GM18502 (cell line): Measurements from ENCODE around the gene FBXL16.

Source experiments
- ATAC-seq: cut with Tn5 transposase; IDR thresholded peaks from one replicate; pipeline ENCODE4 v1.9.1; 2021; ENCODE audit warnings: mild to moderate bottlenecking; ENCODE audit not compliant: unreplicated experiment, poor library complexity

The FBXL16 gene

DNA sequence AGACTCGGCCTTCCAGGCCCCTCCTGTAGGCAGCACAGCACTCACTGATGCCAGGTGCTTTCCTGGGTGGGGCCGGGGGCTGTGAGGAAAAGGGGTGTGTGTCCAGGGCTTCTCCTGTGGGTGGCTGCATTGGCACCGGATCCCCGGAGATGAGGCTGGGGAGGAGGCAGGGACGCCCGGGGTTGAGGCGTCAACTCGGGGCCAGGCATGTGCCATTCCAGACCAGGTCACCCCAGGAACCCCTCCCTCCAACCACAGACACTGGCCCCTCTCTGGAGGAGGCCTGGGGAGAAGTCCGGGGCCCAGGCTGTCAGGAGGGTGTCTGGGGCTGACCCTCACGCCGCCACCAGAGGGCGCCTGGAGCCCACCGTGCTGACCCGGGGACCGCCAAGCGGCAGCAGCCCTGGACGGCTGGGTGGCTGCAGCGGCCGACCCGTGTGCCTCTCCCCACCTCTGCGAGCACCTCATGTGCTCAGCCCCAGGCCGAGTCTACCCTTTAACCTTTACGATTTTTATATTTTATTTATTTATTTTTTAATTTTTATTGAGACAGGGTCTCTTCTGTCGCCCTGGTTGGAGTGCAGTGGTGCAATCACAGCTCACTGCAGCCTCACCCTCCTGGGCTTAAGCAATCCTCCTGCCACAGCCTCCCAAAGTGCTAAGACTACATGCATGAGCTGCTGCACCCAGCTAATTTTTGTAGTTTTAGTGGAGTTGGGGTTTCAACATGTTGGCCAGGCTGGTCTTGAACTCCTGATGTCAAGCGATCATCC is 6.1 kb upstream of the FBXL16 start:
- ATAC-seq: no peak

DNA sequence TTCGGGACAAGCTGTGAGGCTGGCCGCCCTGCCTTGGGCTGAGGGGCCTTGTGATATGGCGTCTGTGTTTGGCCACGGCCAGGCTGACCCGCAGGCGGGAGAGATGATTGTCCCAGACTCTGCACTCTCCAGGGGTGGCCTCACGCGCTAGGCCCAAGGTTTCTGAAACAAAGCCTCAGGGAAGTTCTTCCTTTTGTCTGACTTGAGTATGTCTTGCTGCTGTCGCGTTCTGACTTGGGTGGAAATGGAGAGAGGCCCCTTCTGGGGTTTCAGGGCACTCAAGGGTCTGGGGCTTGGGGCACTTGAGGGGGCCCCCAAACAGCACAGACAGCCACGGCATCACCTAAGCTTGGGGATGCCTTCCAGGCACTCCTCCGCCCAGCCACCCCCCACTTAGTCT is 5.5 kb upstream of the FBXL16 start:
- no peak for ATAC-seq

- ATAC-seq: no peak
These were observed 5.0 kb upstream of the FBXL16 start for GRCh38 chr16:710500-711075.

DNA sequence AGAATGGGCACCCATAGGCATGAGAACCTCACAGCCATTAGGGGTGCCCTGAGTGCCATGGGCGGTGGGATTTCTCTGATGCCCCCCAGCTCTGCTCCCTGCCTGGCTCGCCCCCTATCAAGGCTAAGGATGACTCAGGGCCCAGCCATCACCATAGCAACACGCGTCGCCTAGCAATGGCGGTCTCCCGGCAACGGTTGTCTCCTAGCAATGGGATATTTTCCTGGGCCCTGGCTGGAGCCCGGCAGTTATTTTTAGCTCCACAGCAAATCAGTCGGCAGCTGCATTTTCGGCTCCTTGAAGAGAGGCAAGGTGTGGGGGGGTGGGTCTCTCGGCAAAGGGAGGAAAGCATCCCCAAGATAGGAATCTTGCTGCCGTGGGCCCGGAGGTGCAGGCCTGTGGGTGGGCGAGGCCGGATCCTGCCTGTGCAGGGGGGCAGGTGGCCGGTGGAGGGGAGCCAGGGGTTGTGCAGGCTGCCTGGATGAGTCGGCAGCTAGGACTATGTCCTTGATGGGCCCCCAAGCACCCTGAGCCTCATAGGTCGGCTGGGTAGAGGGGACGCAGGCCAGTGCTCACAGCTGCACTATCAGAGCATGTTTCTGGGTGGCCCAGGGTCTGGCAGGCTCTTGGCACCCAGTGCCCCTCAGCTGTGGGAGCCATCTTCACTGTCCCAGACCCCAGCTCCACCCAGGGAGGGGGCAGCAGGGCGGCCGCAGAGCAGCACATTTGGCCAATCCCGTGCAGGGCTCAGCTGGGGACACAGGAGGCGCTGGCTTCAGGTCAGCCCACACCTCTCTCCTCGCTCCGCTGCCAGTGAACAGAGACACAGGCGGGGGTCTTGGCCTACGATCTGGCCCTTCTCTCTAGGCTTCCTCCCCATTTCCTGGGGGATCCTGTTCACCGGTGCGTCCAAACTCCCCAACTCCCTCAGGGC is 4.2 kb upstream of the FBXL16 start:
- ATAC-seq: no peak

- no peak for ATAC-seq
These were observed 3.4 kb upstream of the FBXL16 start for GRCh38 chr16:708959-709358.

- no peak for ATAC-seq
These were observed 2.4 kb upstream of the FBXL16 start for GRCh38 chr16:708019-708418.

- no peak for ATAC-seq
These were observed 1.5 kb upstream of the FBXL16 start for GRCh38 chr16:707062-707538.

- ATAC-seq: no peak
These were observed 824 bp upstream of the FBXL16 start for GRCh38 chr16:706189-707061.

- no peak for ATAC-seq
These were observed 835 bp downstream of the FBXL16 start for GRCh38 chr16:704552-705380.

DNA sequence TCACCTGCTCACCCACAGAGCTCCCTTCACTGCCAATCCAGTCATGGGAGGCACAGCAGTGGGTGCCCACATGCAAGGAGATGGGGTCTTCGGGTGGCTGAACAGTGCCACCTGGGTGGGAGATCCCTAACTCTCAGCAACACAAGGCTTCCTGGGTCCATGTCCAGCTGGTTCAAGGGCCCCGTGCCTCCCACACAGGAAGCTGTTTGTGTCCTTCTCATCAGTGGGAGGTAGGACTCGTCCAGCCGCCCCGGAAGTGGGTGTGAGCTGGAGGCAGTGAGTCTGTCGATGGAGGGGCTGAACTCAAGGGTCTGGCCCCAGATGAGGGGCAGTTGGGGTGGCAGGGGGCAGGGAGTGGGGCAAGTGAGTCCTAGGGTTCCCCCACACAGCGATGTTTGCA is 1.6 kb downstream of the FBXL16 start:
- no peak for ATAC-seq

- ATAC-seq: no peak
These were observed 2.2 kb downstream of the FBXL16 start for GRCh38 chr16:703406-703805.

- no peak for ATAC-seq
These were observed 3.3 kb downstream of the FBXL16 start for GRCh38 chr16:702341-702740.

DNA sequence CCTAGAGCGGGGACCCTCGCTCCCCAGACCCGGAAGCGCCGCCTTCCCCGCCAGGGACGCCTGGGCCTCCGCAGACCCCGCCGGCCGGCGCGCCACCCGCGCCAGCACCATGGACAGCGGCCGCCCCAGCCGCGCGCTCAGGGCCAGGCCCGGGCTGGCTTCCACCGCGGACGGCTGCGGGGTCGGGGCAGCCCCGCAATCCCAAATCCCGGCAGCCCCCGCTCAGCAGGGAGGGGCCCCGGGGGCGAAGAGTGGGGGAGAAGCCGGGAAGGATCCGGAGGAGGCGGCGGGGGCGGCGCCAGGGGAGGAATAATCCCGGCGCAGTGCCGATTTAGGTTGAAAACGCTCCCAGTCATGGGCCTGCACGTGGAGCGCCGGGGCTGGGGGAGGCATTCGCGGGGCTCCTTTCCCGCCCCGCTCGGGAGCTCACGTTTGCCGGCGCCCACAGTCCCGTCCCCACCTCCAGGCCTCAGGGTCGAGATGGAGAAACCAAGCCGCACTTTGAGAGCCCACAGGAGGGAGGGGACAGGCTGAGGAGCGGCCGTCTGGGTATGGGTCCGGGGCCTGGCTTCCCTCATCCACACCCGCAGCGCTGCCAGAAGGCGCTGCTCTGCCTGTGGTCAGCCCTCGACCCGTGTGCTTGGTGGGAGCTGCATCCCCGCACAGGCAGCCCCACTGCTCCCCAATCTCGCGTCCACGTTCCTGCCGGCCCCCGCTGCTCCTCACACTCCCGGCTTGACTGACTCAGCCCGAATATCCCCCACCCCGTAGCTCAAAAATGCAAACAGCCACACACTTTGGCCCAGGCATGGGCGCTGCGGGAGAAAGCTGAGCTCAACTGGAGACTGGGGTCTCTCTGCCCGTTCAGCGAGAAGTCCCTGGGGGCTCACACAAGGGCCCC is 4.7 kb downstream of the FBXL16 start:
- ATAC-seq: no peak

DNA sequence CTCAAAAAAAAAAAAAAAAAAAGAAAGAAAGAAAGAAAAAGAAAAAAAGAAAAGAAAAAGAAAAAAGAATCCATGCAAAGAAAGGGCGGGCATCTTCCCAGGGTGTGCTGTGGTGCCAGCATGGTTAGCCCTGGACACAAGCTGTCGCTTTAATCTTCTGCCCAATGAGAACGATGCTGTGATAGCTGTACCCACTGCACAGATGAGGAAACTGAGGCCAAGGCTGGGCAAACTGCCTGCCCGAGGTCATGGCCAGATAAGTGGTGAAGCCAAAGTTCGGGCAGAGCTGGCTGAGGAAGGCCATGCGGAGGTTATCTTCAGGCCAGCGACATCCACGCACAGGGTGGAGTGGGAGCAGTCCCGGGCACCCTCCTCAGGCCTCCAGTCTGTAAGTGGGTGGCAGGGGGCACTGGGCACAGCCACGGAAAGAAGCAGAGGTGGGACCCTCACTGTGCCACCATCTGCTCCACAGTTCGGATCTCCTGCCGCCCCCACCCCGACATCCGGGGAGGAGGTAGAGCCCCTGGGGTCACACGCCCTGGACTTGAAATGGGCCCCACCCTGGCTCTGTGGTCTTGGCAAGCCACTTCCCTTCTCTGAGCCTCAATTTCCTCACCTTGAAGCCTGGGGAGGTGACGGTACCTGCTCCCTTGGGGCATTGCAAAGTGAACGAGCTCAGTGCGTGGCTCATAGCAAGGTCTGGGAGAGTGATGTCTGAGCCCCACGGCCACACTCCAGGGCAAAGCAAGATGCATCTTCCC is 6.5 kb downstream of the FBXL16 start:
- ATAC-seq: no peak

DNA sequence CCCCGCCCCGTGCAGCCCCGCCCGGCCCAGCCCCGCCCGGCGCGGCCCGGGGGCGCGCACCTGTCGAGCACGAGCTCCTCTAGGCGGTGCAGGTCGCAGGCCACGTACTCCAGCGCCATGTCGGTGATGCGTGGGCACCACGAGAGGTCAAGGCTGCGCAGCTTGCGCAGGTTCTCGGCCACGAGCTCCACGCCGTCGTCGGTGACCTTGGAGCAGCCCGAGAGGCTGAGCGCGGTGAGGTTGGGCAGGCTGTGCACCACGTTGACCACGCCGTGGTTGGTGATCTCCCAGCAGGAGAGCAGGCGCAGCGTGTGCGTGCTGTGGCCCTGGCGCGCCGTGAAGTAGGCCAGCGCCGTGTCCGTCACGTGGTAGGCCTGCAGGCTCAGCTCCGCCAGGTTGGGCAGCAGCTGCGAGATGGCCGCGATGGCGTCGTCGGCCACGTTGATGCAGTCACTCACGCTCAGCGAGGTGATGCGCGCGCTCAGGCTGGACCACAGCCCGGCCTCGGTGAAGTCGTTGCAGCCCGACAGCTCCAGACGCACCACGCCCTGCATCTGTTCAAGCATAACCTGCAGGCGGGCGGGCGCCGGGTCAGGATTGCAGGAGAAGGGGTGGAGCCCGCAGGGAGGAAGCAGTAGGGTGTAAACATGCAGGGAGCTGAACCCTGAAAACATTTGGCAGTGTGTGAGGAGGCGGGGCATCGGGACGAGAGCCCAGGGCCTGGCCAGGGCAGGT is 10.1 kb downstream of the FBXL16 start:
- ATAC-seq: no peak

GRCh38 chr16:694863-695354 is 10.7 kb downstream of the FBXL16 start:
- no peak for ATAC-seq
